RKO (cell line): ENCODE measurements around the gene NEFH.
"Not testable (repeated sequence)": the region's sequence is repeated elsewhere in the genome, so short reads cannot be mapped to it uniquely, and the experiment has no call there.

Source experiments
- DNase-seq: peaks from one replicate; pipeline ENCODE4 v3.0.0-alpha.2; 2016; ENCODE audit warnings: low spot score

Gene NEFH

DNA sequence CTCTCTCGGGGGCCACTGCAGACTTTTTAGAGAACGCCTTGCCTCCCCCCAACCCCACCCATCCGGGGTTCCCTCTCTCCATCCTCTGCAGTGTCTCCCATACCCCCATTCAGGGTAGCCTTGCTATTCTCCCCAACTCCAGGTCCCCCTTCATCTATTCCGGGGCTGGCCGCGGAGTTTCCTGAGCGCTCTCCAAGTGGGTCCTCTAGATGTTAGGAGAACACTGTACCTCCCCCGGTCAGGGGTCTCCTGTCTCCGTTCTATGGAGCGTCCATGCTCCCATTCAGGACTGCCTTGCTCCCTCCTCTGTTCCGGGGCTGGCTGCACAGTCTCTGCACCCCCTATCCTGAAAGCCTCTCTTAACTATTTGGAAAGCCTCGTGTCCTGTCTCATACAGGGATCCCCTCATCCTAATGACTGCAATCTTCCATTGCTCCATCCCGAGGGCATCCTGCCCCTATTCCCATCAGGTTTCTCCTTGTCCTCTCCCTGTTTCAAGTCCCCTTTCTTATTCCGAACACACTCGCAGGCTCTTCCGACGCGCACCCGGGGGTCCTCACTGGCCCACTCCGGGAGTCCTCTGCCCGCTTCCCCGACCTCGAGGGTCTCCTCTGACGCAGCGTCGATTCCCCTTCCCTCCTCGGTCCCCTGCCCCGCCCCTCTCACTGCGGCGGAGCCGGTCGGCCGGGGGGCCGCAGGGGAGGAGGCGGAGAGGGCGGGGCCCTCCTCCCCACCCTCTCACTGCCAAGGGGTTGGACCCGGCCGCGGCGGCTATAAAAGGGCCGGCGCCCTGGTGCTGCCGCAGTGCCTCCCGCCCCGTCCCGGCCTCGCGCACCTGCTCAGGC lies at the start of gene NEFH:
NEFH (plus strand) TSS at position 802 of the 845 bp plus-strand sequence. CDS start 45 bp downstream, outside the sequence.
- DNase-seq: no peak

GRCh38 chr22:29431986-29432385 lies 48.0 kb upstream of the NEFH start:
- no peak for DNase-seq

GRCh38 chr22:29433856-29434255 lies 46.2 kb upstream of the NEFH start:
- no peak for DNase-seq

DNA sequence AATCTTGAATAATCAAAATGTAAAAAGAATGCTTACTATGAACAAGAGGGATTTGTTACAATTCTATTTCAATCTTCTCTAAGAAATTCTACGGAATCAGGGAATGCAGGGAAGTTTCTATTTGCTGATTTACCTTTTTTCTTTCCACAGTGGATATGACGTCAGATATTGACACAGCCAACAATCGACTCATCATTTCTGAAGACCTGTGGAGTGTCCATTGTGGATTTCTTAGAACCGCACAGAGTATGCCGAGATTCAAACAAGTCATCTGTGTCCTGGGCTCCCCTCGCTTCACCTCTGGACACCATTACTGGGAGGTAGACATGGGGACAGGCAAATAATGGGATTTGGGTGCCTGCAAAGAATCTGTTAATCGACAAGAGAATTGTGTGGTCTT lies 45.7 kb upstream of the NEFH start:
- no peak for DNase-seq

- no peak for DNase-seq
These were observed 44.5 kb upstream of the NEFH start for GRCh38 chr22:29435236-29436136.

- DNase-seq: not testable (repeated sequence)
These were observed 41.7 kb upstream of the NEFH start, which contains the start of gene RFPL1 for GRCh38 chr22:29438283-29438682. TSS of gene RFPL1 (plus strand) at chr22:29438583.

GRCh38 chr22:29442976-29443375 lies 37.0 kb upstream of the NEFH start:
- no peak for DNase-seq

DNA sequence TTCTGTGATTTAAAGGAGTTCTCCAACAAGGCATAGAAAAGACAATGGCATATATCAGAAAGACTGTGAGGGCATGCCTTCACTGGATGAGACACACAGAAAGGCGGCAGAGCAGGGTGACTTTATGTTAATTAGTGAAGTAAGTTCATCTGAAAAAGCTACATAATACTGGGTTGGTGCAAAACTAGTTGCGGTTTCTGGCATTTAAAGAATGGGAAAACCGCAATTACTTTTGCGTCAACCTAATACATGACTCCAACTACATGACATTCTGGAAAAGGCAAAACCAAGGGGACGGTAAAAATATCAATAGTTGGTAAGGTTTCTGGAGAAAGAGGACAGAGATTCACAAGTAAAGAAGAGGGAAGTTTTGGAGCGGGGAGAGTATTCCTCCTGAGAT lies 36.6 kb upstream of the NEFH start:
- DNase-seq: no peak

GRCh38 chr22:29443861-29444792 lies 35.9 kb upstream of the NEFH start:
- no peak for DNase-seq

DNA sequence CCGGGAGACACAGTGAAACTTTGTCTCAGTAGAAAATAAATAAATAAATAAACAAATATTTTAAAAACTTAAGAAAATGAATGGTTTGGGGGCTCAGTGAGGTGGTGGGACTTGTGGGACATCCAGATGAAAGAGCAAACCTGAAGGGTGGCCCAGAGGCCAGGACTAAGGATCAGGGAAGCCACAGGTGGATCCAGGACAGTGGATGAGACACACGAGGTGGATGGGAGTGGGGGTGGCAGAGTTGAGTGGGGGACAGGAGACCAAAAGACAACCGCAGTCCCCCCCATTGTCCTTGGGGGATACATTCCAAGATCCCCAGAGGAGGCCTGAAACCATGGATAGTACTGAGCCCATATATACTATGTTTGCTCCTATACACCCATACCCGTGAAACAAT lies 34.5 kb upstream of the NEFH start:
- DNase-seq: no peak

- DNase-seq: no peak
These were observed 32.1 kb upstream of the NEFH start for GRCh38 chr22:29447906-29448305.

- DNase-seq: no peak
These were observed 30.6 kb upstream of the NEFH start for GRCh38 chr22:29449296-29449875.

DNA sequence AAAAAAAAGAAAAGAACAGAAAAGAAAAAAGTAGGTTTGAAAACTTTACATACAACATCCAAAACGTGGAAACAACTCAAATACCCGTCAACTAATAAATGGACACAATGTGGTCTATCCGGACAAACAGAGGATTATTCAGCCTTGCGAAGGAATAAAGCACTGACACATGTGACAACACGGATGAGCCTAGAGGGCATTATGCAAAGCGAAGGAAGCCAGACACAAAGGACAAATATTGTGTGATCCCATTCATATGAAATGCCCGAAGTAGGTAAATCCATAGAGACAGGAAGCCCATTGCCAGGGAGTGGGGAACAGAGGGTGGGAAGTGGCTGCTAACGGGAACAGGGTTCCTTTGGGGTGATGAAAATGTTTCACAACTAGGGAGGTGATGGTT lies 29.8 kb upstream of the NEFH start:
- DNase-seq: no peak

DNA sequence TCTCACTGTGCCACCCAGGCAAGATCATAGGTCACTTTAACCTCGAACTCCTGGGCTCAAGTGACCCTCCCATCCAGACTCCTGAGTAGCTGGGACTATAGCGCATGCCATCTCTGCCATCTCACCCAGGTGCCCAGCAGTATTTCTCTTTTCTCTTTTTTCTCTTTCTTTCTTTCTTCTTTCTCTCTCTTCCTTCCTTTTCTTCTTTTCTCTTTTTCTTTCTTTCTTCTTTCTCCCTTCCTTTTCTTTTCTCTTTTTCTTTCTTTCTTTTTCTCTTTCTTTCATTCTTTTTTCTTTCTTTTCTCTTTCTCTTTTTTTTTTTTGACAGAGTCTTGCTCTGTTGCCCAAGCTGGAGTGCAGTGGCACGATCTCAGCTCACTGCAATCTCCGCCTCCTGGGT lies 28.2 kb upstream of the NEFH start:
- DNase-seq: no peak

DNA sequence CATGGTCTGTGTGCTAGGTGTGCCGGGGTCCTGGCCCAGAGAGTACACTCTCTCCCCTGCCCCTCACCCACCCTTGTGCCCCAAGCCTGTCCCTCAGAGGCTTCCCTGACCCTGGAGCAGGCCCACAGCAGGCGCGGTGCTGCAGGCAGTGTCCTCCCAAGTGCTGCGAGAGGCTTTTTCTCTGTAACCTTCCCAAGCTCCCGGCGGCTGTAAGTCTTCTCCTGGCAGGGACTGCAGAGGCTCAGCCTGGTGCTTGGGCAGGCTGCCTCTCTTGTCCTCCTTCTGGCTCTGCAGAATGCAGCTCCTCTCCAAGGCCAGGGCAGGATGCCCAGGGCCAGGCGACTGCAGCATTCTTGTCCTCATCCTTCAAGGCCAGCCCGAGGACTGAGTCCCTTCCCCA lies 25.7 kb upstream of the NEFH start:
- no peak for DNase-seq

DNA sequence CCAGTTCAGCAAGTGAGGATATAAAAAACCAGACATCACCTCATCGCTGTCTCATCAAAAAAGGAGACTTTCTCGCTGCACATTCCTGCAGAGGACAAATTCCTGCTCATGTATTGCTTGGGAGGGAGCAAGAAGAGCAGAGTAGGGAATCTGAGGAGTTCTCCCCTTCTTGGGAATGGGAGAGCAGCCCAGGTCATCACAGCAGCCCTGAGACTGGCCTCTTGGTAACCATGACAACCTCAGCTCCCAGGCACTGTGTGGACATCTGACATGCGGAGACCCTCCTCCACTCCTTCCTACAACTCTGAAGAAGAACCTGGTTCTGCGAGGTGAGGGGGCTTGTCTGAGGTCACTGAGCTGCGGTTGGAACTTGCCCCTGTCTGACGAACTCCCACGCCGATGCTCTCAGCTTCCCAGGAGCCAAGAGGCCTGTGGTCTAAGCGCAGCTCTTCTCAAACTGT lies 23.8 kb upstream of the NEFH start:
- no peak for DNase-seq

DNA sequence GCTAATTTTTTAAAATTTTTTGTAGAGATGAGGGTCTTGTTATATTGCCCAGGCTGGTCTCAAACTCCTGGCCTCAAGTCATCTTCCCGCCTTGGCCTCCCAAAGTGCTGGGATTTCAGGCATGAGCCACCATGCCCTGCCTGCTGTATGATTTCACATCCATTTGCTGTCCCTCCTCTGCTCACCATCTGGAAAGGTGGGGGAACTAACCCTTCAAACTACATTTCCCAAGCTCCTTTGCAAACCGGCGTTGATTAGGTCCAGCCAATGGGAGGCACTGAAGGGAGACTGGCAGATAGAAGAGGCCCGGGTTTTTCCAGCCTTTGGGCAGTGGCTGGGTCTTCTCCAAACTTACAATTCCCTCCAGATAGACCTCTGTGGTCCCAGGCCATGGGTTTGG lies 22.3 kb upstream of the NEFH start:
- DNase-seq: peak; percentile 66

GRCh38 chr22:29458551-29458950 lies 21.5 kb upstream of the NEFH start:
- no peak for DNase-seq

DNA sequence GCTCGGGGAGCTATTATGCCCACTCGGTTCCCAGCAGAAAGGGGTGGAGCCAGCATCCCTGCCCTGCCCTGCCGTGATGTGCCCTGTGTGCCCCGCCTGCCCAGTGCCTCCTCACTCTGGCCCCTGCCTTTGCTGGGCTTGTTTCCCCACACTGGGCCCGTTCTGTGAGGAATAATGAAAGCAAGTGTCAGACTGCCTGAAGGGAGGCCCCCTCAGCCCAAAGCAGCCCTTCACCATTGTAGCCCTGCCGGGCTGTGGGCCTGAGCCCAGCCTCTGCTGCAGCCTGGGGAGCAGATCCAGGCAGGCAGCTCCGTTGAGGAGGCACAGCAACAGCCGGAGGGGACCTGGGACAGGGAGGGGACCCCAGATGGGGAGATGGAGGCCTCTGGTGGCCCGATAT lies 20.2 kb upstream of the NEFH start:
- no peak for DNase-seq

GRCh38 chr22:29461263-29461662 lies 18.8 kb upstream of the NEFH start:
- DNase-seq: no peak

- DNase-seq: no peak
These were observed 16.4 kb upstream of the NEFH start for GRCh38 chr22:29463629-29464028.
